Ramos (cell line): ENCODE results near the gene DAD1.

ENCODE experiments used
- in situ Hi-C: fragments of 300-500 bp; cut with MboI; formaldehyde crosslinking; loops from one replicate; pipeline ENCODE4 v1.14.3; 2022; ENCODE audit warnings: low sequenced_read_pairs; ENCODE audit not compliant: unreplicated experiment

DAD1 gene

DNA sequence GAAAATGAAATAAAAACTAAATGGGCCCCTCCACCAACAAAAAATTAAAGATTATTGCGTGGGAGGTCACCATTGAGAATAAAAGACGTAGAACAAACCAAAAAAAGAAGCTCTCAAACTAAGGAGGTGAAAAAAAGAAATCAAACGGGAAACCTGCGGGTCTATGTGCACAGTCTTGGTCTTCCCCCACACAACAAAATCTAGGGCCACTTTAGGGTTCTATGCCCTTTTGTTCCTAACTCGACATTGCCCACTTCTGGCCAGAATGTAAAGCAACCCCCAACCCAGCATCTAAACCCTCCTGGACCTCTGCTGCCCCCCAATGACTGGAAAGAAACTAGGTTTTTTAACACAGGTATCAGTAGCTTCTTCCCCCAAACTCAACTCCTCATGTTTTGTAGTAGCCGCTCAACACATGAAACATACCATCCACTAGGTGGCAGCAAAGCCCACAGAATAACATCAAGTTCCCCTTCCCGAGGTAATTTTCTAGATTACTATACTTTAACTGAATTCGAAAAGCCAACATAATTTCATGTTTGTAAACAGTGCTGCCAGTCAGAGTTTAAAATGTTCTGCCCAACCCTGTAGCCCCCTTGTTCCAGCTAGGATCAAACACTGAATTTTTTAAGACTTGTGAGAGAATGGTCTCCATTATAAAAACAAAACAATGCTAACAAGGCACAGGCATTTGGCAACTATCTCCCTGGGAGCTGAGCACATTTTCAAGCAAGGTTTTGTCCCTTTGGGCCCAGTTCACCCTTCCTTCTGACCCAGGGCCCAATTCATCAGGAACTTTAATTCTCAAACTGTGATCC is 18.7 kb downstream of the DAD1 start:
- in situ Hi-C loops: loop anchor here (10.0 kb wide), 2 partner anchors 256 to 484 kb away; partner anchors contain the start of gene CDH24

DNA sequence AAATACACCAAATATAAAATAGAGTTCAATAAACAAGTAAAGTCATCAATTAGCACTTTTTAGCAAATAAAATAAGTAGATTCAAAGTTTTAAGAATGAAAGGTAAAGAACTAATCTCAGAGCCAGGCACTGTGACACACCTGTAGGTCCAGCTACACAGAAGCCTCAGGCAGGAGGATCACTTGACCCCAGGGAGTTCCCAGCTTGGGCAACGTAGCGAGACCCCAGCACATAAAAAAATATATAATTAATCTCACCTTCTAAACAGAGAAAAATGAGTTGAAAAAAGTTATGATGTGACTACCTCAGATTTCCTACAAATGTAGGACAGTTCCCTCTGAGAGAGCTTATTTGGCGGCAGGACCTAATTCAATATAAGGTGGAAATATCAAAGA is 19.3 kb downstream of the DAD1 start:
- in situ Hi-C loops: loop anchor here (5.0 to 10.0 kb wide), 3 partner anchors 92 to 485 kb away; partner anchors contain the start of gene CDH24

DNA sequence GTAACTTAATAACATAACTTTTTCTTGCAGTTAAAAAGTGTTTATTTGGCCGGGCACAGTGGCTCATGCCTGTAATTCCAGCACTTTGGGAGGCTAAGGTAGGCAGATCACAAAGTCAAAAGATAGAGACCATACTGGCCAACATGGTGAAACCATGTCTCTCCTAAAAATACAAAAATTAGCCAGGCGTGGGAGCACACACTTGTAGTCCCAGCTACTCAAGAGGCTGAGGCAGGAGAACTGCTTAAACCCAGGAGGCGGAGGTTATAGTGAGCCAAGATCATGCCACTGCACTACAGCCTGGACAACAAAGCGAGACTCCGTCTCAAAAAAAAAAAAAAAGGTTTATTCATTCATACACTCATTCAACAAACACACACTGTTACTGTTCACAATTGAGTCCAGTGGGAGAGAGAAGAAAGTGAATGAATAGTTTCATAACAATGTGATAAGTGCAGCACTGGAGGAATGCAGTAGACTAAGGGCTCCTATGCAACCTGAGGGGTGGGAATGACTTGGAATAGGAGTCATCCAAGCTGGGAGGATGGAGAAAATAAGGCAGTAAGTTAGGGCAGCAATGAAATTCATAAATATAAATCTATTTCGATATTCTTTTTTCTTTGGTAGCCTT is 19.8 kb downstream of the DAD1 start:
- in situ Hi-C loops: loop anchor here (5.0 kb wide), 1 partner anchor 92 kb away; no protein-coding TSS in a partner anchor

DNA sequence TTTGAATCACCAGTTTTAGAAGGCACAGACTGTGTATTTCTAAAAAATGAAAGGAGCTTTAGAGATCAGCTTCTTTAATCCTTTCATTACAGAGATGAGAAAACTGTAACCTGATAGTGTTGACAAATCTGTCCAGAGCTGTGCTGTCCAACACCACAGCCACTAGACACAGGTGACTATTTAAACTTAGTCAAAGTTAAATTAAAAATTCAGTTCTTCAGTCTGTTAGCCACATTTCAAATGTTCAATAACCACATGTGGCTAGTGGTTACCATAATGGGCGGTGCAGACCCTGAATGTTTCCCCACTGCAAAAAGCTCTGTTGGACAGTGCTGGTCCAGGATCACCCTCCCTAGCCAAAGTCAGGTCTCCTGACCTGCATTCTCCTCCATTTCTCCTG is 21.6 kb downstream of the DAD1 start:
- in situ Hi-C loops: loop anchor here (5.0 kb wide), 1 partner anchor 90 kb away; no protein-coding TSS in a partner anchor

DNA sequence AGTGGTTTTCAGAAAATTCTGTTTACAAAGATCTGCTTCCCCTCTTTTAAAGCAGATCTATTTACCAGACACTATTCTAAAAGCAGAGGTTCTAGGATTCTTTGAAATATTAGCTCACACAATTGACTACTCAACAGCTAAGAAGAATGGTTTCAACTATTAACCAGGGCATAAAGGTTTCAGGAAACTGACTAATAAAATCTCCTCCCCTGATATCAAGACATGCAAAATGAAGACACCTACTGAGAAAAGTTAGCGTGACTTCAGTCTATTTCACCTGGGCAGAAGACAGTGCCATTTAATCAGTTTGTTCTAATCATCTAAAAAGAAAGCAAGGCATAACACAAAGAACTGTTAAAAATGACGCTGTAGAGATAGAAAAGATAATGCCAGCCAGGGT is 22.2 kb downstream of the DAD1 start:
- in situ Hi-C loops: loop anchor here (5.0 kb wide), 1 partner anchor 90 kb away; no protein-coding TSS in a partner anchor

DNA sequence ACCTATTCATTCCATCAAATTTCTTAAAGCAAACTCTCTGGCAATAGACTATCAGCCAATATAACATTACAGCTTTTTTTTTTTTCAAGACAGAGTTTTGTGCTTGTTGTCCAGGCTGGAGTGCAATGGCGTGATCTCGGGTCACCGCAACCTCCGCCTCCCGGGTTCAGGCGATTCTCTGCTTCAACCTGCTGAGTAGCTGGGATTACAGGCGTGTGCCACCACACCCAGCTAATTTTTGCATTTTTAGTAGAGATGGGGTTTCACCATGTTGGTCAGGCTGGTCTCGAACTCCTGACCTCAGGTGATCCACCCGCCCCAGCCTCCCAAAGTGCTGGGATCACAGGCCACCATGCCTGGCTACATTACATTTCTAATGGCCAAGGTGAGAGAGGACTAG is 22.8 kb downstream of the DAD1 start:
- in situ Hi-C loops: loop anchor here (5.0 kb wide), 1 partner anchor 89 kb away; no protein-coding TSS in a partner anchor

DNA sequence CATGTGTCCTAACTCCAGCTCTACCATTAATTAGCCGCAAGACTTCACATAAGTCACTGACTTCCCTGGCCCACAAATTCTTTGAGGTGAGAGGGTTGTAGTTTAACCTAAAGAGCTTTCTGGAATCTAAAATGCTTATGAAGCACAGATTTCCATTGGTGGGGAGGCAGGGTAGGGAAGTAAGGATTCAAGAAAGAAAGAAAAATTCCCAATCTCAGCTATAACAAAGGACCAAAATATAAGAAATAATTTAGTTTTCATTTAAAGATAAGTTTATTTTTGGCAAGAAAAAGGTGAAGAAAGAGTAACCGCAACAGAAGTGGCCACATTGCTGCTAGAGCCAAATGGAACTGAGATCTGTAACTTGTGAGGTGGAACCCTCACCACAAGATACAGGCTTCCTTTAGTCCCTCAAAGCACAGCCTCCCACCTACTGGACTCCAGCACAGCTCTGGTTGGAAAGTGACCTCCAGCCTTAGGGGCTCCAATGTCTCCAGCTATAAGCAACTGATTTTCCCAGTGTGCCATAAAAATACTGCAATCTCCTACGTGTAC is 23.6 kb downstream of the DAD1 start:
- in situ Hi-C loops: loop anchor here (5.0 kb wide), 1 partner anchor 88 kb away; no protein-coding TSS in a partner anchor

DNA sequence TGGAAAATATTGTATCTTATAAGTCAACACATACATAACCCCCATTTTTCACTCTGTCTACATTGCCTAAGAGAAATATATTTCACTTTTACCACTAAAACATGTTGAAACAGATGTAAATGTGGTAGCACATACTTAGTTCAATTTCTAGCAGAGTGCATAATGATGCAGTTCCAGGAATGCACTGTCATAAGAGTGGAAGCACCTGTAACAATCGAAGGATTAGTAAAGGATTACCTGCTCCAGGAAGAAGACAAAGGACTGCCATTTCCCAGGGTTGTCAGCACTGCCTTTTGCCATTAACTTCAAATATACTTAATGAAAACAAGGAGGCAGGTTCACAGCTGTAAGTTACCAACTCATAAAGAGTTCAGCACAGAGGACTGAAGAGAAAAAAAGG is 24.6 kb downstream of the DAD1 start:
- in situ Hi-C loops: no loop called here

DNA sequence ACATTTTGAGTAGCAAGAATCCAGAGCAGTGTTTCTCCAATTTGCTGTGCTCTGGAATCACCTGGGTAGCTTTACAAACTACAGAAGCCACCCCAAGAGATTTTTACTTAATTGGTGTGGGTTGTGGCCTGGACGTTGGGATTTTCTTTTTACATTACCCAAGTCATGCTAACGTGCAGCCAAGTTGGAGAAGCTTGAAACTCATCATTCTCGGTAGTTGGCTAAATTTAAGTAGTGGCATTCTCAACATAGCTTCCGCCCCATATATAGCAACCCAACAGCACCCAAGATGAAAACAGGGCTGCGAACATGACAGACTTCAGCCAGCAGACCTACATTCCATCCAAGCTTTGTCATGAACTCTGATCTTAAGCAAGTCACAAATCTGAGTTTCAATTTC is 25.0 kb downstream of the DAD1 start:
- in situ Hi-C loops: no loop called here

DNA sequence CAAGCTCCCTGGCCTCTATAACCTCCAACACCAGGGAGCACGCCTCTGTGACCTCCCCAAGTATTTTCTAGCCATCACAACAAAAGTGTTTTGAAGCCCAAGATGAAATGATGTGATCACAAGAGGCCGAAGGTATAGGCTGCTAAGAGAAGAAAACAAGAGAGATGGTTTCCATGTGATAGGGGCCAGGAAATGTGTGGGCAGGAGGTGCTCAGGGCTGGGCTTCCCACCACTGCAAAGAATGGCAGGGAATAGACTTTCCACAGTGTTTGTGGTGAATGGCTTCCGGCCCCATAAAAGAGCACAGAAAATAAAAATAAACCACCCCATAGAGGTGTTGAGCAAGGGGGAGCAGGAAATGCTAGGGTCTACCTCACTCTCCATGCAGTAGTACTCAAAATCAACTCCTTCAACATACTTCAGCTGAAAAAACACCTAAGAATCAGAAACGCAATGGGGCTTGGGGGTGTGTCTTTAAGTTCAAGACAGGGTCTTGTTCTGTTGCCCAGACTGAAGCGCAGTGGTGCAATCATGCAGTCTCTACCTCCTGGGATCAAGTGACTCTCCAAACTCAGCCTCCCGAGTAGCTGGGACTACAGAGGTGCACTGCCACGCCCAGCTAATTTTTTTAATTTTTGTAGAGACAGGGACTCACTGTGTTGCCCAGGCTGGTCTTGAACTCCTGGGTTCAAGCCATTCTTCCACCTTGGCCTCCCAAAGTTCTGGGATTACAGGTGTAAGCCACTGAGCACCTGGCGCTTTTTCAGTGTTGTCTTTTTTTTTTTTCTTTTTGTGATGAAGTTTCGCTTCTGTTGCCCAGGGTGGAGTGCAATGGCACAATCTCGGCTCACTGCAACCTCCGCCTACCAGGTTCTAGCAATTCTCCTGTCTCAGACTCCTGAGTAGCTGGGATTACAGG is 27.1 kb downstream of the DAD1 start:
- in situ Hi-C loops: no loop called here

DNA sequence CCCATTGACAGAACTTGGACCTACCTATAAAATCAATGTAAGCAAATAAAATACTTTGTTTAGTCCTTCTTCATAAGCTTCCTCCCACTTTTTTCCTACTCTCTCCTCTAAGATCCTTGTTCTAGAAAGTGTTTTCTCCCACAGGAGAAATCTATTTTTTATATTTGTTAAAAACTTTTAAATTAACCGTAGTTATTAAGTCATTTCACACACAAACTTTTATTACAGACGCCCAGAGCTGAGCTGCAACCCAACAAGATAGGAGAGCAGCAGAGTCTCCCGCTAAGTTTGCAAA is 27.7 kb downstream of the DAD1 start:
- in situ Hi-C loops: no loop called here

DNA sequence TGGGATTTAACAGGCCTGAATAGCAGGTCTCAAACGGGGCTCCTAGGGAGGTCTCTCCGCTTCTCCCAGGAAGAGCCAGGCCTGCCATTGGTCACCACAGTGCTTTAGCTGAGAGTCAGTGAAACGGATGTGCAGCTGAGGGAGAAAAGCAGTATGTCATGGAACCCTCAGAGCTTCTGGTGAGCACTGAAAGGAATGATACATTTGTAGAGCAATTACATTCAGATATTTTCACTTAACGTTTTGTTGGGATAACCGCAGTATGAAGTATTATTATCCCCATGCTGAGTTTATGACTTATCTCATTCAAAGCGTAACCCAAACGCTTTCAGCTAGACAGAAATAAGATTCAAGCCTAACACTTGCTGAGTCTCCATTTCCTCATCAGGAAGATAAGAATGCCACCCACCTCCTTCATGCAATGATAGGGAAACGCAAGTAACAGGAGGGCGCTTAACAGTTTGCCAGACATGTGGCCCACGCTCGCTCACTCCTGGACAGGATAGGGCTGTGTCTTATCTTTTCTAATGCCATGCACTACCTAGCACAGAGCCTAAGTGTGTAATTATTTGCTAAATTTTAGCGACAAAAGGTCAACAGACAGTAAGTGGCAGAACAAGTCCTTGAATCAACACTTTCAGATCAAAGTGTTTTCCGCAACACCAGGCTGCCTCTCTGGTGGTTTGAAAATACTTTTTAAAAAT is 28.2 kb downstream of the DAD1 start:
- in situ Hi-C loops: no loop called here

DNA sequence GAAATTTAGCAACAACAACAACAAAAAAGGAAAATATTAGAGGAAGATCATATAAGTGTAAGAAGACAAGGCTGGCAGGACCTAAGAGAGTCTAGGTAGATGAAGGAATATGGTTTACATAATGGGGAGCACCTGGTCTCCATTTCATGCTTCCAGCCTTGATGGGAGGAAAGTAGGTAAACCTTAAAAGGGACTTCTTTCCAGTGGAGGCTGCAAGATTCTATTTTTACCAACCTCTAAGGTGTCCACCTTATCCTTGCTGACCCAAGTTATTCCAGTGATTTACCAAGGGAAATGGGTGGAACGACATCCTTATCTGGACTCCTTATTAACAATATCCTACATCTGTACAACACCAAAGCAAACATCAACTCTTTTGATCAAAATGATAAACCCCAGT is 30.0 kb downstream of the DAD1 start:
- in situ Hi-C loops: loop anchor here (5.0 kb wide), 1 partner anchor 167 kb away; no protein-coding TSS in a partner anchor

DNA sequence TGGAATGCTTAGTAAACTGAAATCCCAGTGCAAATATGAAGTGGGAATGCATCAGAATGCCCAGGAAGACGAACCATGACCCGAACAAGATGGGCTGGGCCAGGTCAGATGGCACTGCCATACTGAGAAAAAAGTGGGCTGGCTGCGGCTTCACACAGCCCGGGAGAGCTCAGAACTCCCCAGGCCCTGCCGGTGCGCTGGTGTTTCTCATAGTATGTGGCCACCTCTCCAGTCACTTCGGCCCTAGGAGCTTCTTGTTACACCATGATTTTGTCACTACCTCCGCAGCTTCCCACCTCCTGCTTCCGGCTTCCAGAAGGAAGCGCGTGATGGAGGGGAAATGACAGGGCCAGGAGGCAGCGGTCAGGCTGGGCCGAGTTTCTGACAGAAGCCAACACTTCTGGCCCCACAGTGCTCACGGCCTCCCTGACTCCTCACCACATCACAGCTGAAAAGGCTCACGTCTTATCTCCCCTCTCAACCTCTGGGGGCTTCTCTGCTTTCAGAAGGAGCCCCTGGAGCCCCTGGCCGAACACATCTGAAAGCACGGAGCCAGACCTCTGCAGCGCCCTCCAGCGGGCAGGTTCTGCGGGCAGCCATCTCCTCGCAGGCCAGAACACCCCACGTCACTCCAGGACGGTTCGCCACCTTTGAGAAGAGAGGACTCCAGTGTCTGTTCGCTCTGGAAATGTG is 30.7 kb downstream of the DAD1 start:
- in situ Hi-C loops: loop anchor here (5.0 kb wide), 1 partner anchor 166 kb away; no protein-coding TSS in a partner anchor

DNA sequence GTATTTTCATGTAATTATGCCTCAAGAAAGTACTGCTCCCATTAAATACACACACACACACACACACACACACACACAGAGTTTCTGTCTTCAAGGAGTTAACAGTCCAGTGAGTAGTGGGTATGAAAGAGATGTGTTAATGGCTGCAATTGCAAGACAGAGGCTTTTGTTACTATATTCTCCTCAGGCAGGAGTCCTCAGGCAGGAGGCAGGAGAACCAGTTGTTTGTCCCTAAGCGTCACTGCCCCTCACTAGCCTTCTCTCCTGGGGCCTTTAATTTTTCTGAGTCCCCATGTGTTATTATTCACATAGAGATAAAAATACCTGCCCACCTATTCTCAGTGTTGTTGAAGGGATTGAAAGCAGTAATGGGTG is 31.2 kb downstream of the DAD1 start:
- in situ Hi-C loops: loop anchor here (5.0 kb wide), 1 partner anchor 166 kb away; no protein-coding TSS in a partner anchor

DNA sequence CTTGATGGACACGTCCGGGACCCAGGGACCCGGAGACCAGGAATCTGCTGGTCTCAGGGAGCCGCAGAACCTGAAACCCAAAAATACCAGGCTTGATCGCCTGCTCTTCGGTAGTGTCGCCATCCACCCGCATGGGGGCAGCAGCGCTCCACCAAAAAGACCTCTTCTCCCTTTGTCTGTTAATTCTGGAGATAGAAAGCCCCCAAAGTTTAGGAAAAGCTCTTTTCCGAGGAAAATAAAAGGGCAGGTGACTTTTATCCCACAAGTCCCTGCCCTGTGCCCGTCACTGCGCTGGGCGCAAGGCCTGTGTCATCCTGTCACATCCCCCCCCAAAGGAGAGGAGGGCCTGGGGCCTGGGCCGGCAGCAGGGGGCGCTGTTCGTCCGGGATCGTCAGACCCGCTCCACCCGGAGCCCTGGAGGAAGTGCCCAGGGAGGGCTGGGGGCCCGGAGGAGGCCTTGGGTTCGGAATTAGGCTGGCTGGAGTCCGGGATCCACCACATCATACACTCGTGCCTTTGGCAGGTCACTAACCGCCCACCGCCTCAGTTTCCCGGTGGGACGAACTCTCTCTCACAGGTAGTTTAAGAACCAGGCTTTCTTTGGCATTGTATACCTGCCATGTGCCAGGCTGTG is 31.9 kb downstream of the DAD1 start:
- in situ Hi-C loops: loop anchor here (5.0 kb wide), 1 partner anchor 165 kb away; no protein-coding TSS in a partner anchor

DNA sequence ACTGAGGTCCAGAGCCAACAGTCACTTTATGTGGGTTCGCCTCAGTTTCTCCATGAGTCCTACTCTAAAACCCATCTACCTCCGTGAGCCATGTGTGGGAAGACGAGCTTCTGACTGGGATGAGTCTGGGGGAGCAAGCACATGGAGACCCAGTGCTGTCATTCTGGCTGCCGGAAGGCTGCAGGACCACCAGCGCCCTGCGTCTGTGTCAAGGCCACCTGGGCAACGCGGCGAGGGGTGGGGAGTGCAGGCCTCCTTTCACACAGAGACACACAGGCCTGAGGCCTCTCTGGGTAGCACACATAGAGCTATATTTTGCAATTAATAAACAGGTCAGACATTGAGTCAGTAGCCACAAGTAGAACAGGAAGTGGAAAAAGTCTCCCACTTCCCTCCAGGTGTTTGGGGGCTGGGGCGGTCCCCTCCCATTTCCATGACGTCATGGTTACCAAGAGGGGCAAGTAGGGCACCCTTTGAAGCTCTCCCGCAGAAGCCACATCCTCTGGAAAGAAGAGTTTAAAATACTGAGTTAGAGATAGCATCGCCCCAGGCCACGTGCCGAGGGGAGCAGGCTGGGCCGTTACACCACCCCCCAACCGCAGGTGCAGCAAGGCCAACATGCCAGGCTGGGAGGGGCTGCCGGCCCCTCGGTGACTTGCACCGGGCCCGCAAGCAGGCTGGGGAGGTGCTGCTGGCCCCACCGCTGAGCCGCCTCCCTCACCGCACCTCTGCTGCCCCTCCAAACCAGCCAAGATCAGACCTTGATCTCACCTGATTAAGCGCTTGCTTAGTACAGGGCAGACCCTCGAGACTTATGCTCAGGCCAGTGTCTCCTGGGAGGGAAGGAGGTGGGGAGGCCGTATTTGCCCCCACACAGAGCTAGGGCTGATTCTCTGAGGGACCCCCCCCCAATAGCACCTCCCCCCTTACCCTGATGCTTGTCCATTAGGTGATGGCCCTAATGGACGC is 32.7 kb downstream of the DAD1 start:
- in situ Hi-C loops: loop anchor here (5.0 kb wide), 1 partner anchor 164 kb away; no protein-coding TSS in a partner anchor
